Sigmoid colon (tissue), 3 donors: ENCODE results near the gene TACC2.

Experiments
- POLR2A ChIP-seq, 2 donors: fragments of 450-650 bp; IDR thresholded peaks; one replicate each; pipeline ENCODE4 v1.6.1; 2016; ENCODE audit warnings: antibody characterized with exemption in 2 of 2, mild to moderate bottlenecking in 2 of 2, moderate library complexity in 2 of 2
- TF ChIP-seq, protein P1 (sequence below), 4 experiments: fragments of 450-650 bp in 3 of 4; fragments of 200-600 bp in 1 of 4; IDR thresholded peaks; one replicate each; pipeline ENCODE4 v1.5.1; 2016 to 2019; ENCODE audit warnings: antibody characterized with exemption in 4 of 4, mild to moderate bottlenecking in 3 of 4, moderate library complexity in 2 of 4

DNA sequence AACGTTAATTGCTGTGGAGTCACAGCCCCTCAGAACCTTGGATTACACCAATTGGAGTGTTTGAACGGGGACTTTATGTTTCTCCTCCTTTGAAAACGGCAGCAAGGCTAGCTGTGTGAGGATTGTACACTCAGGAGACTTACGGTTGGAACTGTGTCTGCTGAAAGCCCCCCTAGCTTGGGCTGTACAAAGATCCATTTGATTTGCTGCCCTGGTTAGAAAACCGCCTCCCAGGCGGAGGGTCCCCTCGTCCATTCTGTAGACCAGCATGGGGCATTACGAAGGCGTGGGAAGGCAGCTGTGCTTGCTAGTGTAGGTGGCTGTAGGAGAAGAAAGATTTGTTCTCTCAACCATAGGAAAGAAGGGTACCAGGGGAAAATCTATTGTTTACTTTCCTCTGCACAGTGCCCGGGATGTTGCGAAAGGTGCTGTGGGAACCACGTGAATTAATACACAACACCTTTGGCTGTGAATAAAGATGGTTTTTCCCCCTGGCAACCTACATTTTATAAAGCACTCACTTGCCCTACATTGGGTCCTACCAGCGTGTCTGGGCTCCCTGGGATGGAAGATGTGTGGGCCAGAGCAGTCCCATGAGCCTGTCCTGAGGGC is 208.8 kb downstream of the TACC2 start:
- TF ChIP-seq, protein P1, sequence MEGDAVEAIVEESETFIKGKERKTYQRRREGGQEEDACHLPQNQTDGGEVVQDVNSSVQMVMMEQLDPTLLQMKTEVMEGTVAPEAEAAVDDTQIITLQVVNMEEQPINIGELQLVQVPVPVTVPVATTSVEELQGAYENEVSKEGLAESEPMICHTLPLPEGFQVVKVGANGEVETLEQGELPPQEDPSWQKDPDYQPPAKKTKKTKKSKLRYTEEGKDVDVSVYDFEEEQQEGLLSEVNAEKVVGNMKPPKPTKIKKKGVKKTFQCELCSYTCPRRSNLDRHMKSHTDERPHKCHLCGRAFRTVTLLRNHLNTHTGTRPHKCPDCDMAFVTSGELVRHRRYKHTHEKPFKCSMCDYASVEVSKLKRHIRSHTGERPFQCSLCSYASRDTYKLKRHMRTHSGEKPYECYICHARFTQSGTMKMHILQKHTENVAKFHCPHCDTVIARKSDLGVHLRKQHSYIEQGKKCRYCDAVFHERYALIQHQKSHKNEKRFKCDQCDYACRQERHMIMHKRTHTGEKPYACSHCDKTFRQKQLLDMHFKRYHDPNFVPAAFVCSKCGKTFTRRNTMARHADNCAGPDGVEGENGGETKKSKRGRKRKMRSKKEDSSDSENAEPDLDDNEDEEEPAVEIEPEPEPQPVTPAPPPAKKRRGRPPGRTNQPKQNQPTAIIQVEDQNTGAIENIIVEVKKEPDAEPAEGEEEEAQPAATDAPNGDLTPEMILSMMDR (IDR thresholded peaks at IDR 0.05): no peak
- TF ChIP-seq POLR2A (IDR thresholded peaks at IDR 0.05): no peak
